Mucosa of descending colon (tissue), 3 donors: ENCODE results near the gene SMIM29. TPM values are rescaled to one million over a fixed set of nuclear protein-coding genes. Genes with fewer than 3 reads are reported as not detected.

Experiments
- ATAC-seq: fragments of 200-7000 bp; cut with Tn5 transposase; one replicate; pipeline ENCODE4 v1.9.1; 2020; ENCODE audit warnings: mild to moderate bottlenecking, moderate library complexity
- DNase-seq, 3 donors: peaks; one replicate each; pipeline ENCODE4 v3.0.0-alpha.2; 2020
- H3K36me3 ChIP-seq: fragments of 200-600 bp; one replicate; pipeline ENCODE4 v1.8.0; 2021; ENCODE audit warnings: low read depth, mild to moderate bottlenecking
- H3K4me1 ChIP-seq: fragments of 200-600 bp; one replicate; pipeline ENCODE4 v1.8.0; 2021; ENCODE audit warnings: low read depth, mild to moderate bottlenecking
- H3K4me3 ChIP-seq: fragments of 200-600 bp; one replicate; pipeline ENCODE4 v1.8.0; 2021; ENCODE audit warnings: mild to moderate bottlenecking
- H3K9me3 ChIP-seq: fragments of 200-600 bp; one replicate; pipeline ENCODE4 v1.8.0; 2021; ENCODE audit warnings: mild to moderate bottlenecking
- CTCF ChIP-seq: fragments of 200-600 bp; IDR thresholded peaks from one replicate; pipeline ENCODE4 v1.8.0; 2022; ENCODE audit warnings: antibody characterized with exemption, mild to moderate bottlenecking
- intact Hi-C, 2 donors: fragments of 100-400 bp; cut with DNase I in 1 of 2; cut with micrococcal nuclease in 1 of 2; formaldehyde crosslinking; loops; one replicate each; pipeline versions ENCODE4 v1.11.0 to v1.11.1; 2022; cut with DNase I, micrococcal nuclease
- total RNA-seq, 3 donors: library from RNA; stranded (reverse); fragmentation: NEBNext Ultra II Directional in 2 of 3; extraction: Animal tissue kit (Norgen Biotek cat#: 25700) in 2 of 3; gene quantifications; one replicate each; pipeline versions ENCODE4 v1.2.1 to v1.2.4, GENCODE V29; 2021 to 2023
- donor health status: DM: no; HTN: no; CAD: no; lungs with moderate emphysema.
- donor health status: DM: no; HTN: no; CAD: no.
- donor health status: DM: no; HTN: yes; CAD: no.

SMIM29 gene
- total RNA-seq, 3 donors from 2014 or later, result 6.5 to 15.1 (median 11.2) TPM

GRCh38 chr6:34223381-34223955 is 25.3 kb downstream of the SMIM29 start:
- TF ChIP-seq CTCF, result no peak
- ATAC-seq (peak; percentile 17), DNase-seq (peak; percentile 53 to 71 (median 59))
- H3K9me3 ChIP-seq, result no peaks in the 10 kb centered on the region
- H3K4me3 ChIP-seq, result no peak overlapping the region
- H3K36me3 ChIP-seq, result no peaks in the 10 kb centered on the region
- H3K4me1 ChIP-seq, result no peaks in the 10 kb centered on the region
- intact Hi-C loops, result no loop called here

GRCh38 chr6:34218691-34219090 is 30.1 kb downstream of the SMIM29 start:
- DNase-seq (no peak), ATAC-seq (no peak)
- no peak for TF ChIP-seq CTCF
- no peaks in the 10 kb centered on the region for H3K4me1 ChIP-seq
- H3K4me3 ChIP-seq, result no peak overlapping the region
- intact Hi-C loops, result no loop called here
- H3K9me3 ChIP-seq, result no peaks in the 10 kb centered on the region
- no peaks in the 10 kb centered on the region for H3K36me3 ChIP-seq

GRCh38 chr6:34213772-34214171 is 35.0 kb downstream of the SMIM29 start:
- no peak for DNase-seq
- intact Hi-C loops, result no loop called here
- H3K4me3 ChIP-seq, result no peak overlapping the region
- no peak for ATAC-seq
- no peak for TF ChIP-seq CTCF
- no peaks in the 10 kb centered on the region for H3K9me3 ChIP-seq
- H3K4me1 ChIP-seq, result no peaks in the 10 kb centered on the region
- no peaks in the 10 kb centered on the region for H3K36me3 ChIP-seq

GRCh38 chr6:34207695-34208443 is 40.9 kb downstream of the SMIM29 start:
- DNase-seq (no peak), ATAC-seq (no peak)
- H3K9me3 ChIP-seq, result no peaks in the 10 kb centered on the region
- no peak overlapping the region for H3K4me3 ChIP-seq
- no peaks in the 10 kb centered on the region for H3K36me3 ChIP-seq
- TF ChIP-seq CTCF, result no peak
- intact Hi-C loops, result no loop called here
- H3K4me1 ChIP-seq, result no peaks in the 10 kb centered on the region

- no peak for ATAC-seq
- no peak overlapping the region for H3K4me3 ChIP-seq
- TF ChIP-seq CTCF, result no peak
- intact Hi-C loops, result no loop called here
- DNase-seq, result no peak
- no peaks in the 10 kb centered on the region for H3K9me3 ChIP-seq
- no peaks in the 10 kb centered on the region for H3K4me1 ChIP-seq
- H3K36me3 ChIP-seq, result no peaks in the 10 kb centered on the region
These were observed 42.1 kb downstream of the SMIM29 start for GRCh38 chr6:34206726-34207125.
